Ishikawa (cell line): Measurements from ENCODE around the gene TXNDC8.

Experiments
- CEBPB ChIP-seq: IDR thresholded peaks from 2 replicates; pipeline ENCODE4 v1.6.1; 2012
- EP300 ChIP-seq: IDR thresholded peaks from 2 replicates; pipeline ENCODE4 v1.6.1; 2012; ENCODE audit warnings: borderline replicate concordance
- FOXM1 ChIP-seq: IDR thresholded peaks from 2 replicates; pipeline ENCODE4 v1.6.1; 2012; ENCODE audit warnings: low read depth, borderline replicate concordance
- TEAD4 ChIP-seq: IDR thresholded peaks from 2 replicates; pipeline ENCODE4 v1.6.1; 2012
- YY1 ChIP-seq: IDR thresholded peaks from 2 replicates; pipeline ENCODE4 v1.6.1; 2012; ENCODE audit warnings: low read depth

DNA sequence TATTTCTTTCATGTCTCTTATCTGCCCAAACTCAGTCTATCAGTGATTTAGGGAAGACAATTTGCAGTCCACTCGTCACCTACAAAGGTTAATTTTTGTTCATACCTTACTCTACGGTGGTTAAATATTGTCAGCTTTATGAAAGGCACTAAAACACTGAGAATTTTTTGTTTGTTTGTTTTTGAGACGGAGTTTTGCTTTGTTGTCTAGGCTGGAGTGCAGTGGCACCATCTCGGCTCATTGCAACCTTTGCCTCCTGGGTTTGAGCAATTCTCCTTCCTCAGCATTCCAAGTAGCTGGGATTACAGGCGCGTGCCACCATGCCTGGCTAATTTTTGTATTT is 55.0 kb downstream of the TXNDC8 start:
- no peak for TF ChIP-seq YY1
- no peak for TF ChIP-seq FOXM1
- no peak for TF ChIP-seq EP300
- no peak for TF ChIP-seq CEBPB
- TF ChIP-seq TEAD4 = no peak
